Heart left ventricle (tissue), 16 donors: ENCODE results near the gene TMEM269. TPM values are rescaled to one million over a fixed set of nuclear protein-coding genes. Genes with fewer than 3 reads are reported as not detected.

Experiments used
- ATAC-seq, 4 donors: fragments of 200-7000 bp; cut with Tn5 transposase; one replicate each; pipeline ENCODE4 v1.9.1; 2020 to 2022; ENCODE audit warnings: moderate library complexity in 4 of 4, mild to moderate bottlenecking in 3 of 4, moderate number of reproducible peaks in 1 of 4
- DNase-seq, 5 donors: peaks; one replicate each; pipeline ENCODE4 v3.0.0-alpha.2; 2020
- H3K27ac ChIP-seq, 12 donors: fragments of 200-600 bp; sonication (generic) in 4 of 12; one replicate each; pipeline versions ENCODE4 v1.5.0 to v1.8.0; 2016 to 2022; ENCODE audit warnings: mild to moderate bottlenecking in 2 of 12
- H3K27me3 ChIP-seq, 9 donors: fragments of 200-600 bp; sonication (generic) in 2 of 9; one replicate each; pipeline versions ENCODE4 v1.5.1 to v1.8.0; 2016 to 2022; ENCODE audit warnings: mild to moderate bottlenecking in 3 of 9
- H3K36me3 ChIP-seq, 9 donors: fragments of 200-600 bp; sonication (generic) in 2 of 9; one replicate each; pipeline versions ENCODE4 v1.5.0 to v1.8.0; 2018 to 2022; ENCODE audit warnings: mild to moderate bottlenecking in 2 of 9
- H3K4me1 ChIP-seq, 12 donors: fragments of 200-600 bp; sonication (generic) in 4 of 12; one replicate each; pipeline versions ENCODE4 v1.5.0 to v1.8.0; 2016 to 2022; ENCODE audit warnings: mild to moderate bottlenecking in 3 of 12
- H3K4me3 ChIP-seq, 12 donors: fragments of 200-600 bp; sonication (generic) in 4 of 12; one replicate each; pipeline versions ENCODE4 v1.5.0 to v1.8.0; 2017 to 2022; ENCODE audit warnings: mild to moderate bottlenecking in 9 of 12, moderate library complexity in 4 of 12
- H3K9me3 ChIP-seq, 12 donors: fragments of 200-600 bp; sonication (generic) in 4 of 12; one replicate each; pipeline versions ENCODE4 v1.5.0 to v1.8.0; 2016 to 2022; ENCODE audit warnings: mild to moderate bottlenecking in 1 of 12
- POLR2A ChIP-seq, 2 donors: fragments of 450-650 bp; IDR thresholded peaks; one replicate each; pipeline ENCODE4 v1.6.1; 2017; ENCODE audit warnings: antibody characterized with exemption in 2 of 2, mild to moderate bottlenecking in 2 of 2, moderate library complexity in 2 of 2
- WGBS, 4 donors: extraction: QIAGEN DNeasy Blood & Tissue Kit in 2 of 4; methylation state at CpG; one replicate each; pipeline versions ENCODE4 v1.1.5 to v1.1.7; 2013 to 2018; 5-methylcytosine and 5-hydroxymethylcytosine counted together
- intact Hi-C, 10 donors: fragments of 100-400 bp; cut with DNase I; formaldehyde crosslinking; loops; one replicate each; pipeline versions ENCODE4 v1.11.1 to v1.14.2; 2022
- polyA plus RNA-seq, 2 donors: library from polyadenylated mRNA; stranded (reverse); fragments of 200-250 nt; gene quantifications; one replicate each; pipeline ENCODE4 v1.2.3, GENCODE V29; 2013
- total RNA-seq, 9 donors: library from RNA; depleted of rRNA in 2 of 9; stranded (reverse); fragments of >200 nt in 2 of 9; fragmentation: NEBNext Ultra II Directional in 3 of 9; extraction: Animal tissue kit (Norgen Biotek cat#: 25700) in 3 of 9; gene quantifications; one replicate each; pipeline versions ENCODE4 v1.1.0 to v1.2.4, GENCODE V29; 2016 to 2023
- TF ChIP-seq, protein P1 (sequence below), 12 donors: fragments of 200-600 bp; sonication (generic) in 4 of 12; IDR thresholded peaks; one replicate each; pipeline versions ENCODE4 v1.5.0 to v1.8.0; 2018 to 2022; ENCODE audit warnings: antibody characterized with exemption in 12 of 12, mild to moderate bottlenecking in 5 of 12
- donor health status: ischemic (EF 13 %, LVEDD 7.1; RV severe dilation, severe dysfunction).
- donor health status: healthy with polysubstance abuse.
- donor health status: DM: no; HTN: yes; CAD: no.
- donor health status: DM: no; HTN: no; CAD: no.
- donor health status: ischemic (EF 25% LVEDD 6.9; RV normal size, moderate dysfunction).
- donor health status: ischemic (EF 25% LVEDD 5.7; RV mildly dilated, moderate dysfunction).
- donor health status: healthy.
- donor health status: DM: yes; HTN: yes; CAD: no.
- donor health status: ischemic (EF 35%, LVEDD 5.7; RV mildly dilated, moderate dysfunction).
- donor health status: nonischemic (EF 11% LVEDD 7.7; RV severe dilation, severe dysfunction).
- donor health status: DM: yes; HTN: yes; CAD: no.
- donor health status: PGD.
- donor health status: ischemic (EF 29% LVEDD 5.4; RV normal size, mild dysfunction).
- donor health status: nonischemic (EF 23%, LVEDD 6.1; RV moderate dilation, normal function).

Gene TMEM269
- total and polyA plus RNA-seq, 11 donors, result 0.06 to 0.19 (median 0.07) TPM; not detected in 8

DNA sequence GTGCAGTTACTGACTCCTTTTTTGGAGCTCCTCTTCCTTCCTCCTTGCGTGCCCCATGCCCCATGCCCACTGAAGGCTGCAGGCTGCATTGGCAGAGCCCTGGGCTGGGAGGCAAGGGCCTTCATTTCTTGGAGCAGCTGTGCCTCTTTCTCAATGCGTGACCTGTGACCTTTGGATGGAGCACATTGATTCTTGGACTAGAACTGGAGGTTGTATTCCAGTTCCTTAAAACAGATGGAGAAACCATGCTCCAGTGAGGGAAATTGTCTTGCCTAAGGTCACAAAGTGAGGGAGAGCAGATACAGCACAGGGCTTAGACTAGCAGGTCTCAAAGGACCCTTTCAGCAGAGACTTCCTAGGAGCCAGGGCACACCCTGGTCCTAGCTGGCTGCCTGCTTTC is 9.0 kb downstream of the TMEM269 start:
- ATAC-seq (no peak), DNase-seq (no peak)
- Histone ChIP-seq H3K9me3 (no peaks in the 10 kb centered on the region), H3K27ac (no peak overlapping the region), H3K27me3 (no peaks in the 10 kb centered on the region), H3K4me1 (no peaks in the 10 kb centered on the region), H3K36me3 (no peaks in the 10 kb centered on the region), H3K4me3 (no peak overlapping the region)
- TF ChIP-seq, protein P1, sequence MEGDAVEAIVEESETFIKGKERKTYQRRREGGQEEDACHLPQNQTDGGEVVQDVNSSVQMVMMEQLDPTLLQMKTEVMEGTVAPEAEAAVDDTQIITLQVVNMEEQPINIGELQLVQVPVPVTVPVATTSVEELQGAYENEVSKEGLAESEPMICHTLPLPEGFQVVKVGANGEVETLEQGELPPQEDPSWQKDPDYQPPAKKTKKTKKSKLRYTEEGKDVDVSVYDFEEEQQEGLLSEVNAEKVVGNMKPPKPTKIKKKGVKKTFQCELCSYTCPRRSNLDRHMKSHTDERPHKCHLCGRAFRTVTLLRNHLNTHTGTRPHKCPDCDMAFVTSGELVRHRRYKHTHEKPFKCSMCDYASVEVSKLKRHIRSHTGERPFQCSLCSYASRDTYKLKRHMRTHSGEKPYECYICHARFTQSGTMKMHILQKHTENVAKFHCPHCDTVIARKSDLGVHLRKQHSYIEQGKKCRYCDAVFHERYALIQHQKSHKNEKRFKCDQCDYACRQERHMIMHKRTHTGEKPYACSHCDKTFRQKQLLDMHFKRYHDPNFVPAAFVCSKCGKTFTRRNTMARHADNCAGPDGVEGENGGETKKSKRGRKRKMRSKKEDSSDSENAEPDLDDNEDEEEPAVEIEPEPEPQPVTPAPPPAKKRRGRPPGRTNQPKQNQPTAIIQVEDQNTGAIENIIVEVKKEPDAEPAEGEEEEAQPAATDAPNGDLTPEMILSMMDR (IDR thresholded peaks at IDR 0.05), result no peak
- TF ChIP-seq POLR2A (IDR thresholded peaks at IDR 0.05), result no peak
- intact Hi-C loops, result no loop called here
- 85 to 95% (median 90%) methylated on average over 2 of the region's 2 CpGs for WGBS, 4 donors

DNA sequence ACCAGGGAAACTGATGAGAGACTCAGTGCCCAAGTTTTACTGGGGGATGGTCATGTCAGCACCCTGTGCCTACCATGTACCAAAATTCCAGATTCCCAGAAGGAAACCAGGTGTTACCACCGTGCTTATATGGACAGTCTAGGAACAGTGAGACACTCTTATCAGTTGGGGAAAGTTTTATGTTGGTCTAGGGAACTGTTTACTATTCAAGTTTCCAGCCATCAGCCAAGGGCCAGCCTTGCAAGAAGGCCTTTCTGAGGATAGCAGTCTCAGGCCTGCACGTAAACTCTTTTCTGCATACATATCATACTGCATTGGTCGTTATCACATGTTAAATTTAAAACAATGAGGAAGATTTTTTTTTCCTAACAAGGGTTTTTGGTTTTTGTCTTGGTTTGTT is 12.6 kb downstream of the TMEM269 start:
- 80 to 93% (median 86%) methylated on average over 3 of the region's 3 CpGs for WGBS, 4 donors
- Histone ChIP-seq H3K36me3 (no peaks in the 10 kb centered on the region), H3K27ac (no peak overlapping the region), H3K4me1 (no peaks in the 10 kb centered on the region), H3K27me3 (no peaks in the 10 kb centered on the region), H3K4me3 (no peak overlapping the region), H3K9me3 (no peaks in the 10 kb centered on the region)
- TF ChIP-seq, protein P1 (IDR thresholded peaks at IDR 0.05), result no peak
- no peak for TF ChIP-seq POLR2A (IDR thresholded peaks at IDR 0.05)
- intact Hi-C loops, result no loop called here
- DNase-seq (no peak), ATAC-seq (no peak)

- WGBS, 4 donors, result 83 to 94% (median 89%) methylated on average over 5 of the region's 5 CpGs
- ATAC-seq (no peak), DNase-seq (no peak)
- intact Hi-C loops, result no loop called here
- Histone ChIP-seq H3K9me3 (no peaks in the 10 kb centered on the region), H3K27me3 (no peaks in the 10 kb centered on the region), H3K36me3 (no peaks in the 10 kb centered on the region), H3K27ac (no peak overlapping the region), H3K4me1 (no peaks in the 10 kb centered on the region), H3K4me3 (no peak overlapping the region)
- TF ChIP-seq, protein P1 (IDR thresholded peaks at IDR 0.05), result no peak
- TF ChIP-seq POLR2A (IDR thresholded peaks at IDR 0.05), result no peak
Observed at GRCh38 chr1:42797979-42798378, 13.2 kb downstream of the TMEM269 start.

- H3K4me1 ChIP-seq, result peaks cover 0 to 8% (median 0%) of the 10 kb centered on the region in 12 donors
- no peak overlapping the region for H3K27ac ChIP-seq
- no peak overlapping the region for H3K4me3 ChIP-seq
- H3K9me3 ChIP-seq, result no peaks in the 10 kb centered on the region
- intact Hi-C loops, result no loop called here
- 72 to 88% (median 83%) methylated on average over 8 of the region's 8 CpGs for WGBS, 4 donors
- ATAC-seq (no peak), DNase-seq (no peak)
- TF ChIP-seq POLR2A (IDR thresholded peaks at IDR 0.05), result no peak
- TF ChIP-seq, protein P1 (IDR thresholded peaks at IDR 0.05), result no peak
- H3K36me3 ChIP-seq, result peaks cover 0 to 19% (median 4%) of the 10 kb centered on the region in 9 donors
- H3K27me3 ChIP-seq, result no peaks in the 10 kb centered on the region
Observed at GRCh38 chr1:42801832-42802473, 17.2 kb downstream of the TMEM269 start.
